Measurements from ENCODE around the gene ADAP1.

The ADAP1 gene

GRCh38 chr7:853366-854117 lies 100.9 kb downstream of the ADAP1 start:
- TF ChIP-seq GATA3 (IDR thresholded peaks at IDR 0.05; ENCODE audit: low read depth, low read length): no peak
- no peak for TF ChIP-seq GATA2 (IDR thresholded peaks at IDR 0.05; ENCODE audit: low read depth, low read length)

GRCh38 chr7:851204-851603 lies 103.3 kb downstream of the ADAP1 start:
- TF ChIP-seq GATA3 (IDR thresholded peaks at IDR 0.05; ENCODE audit: low read depth, low read length) (no peak), GATA2 (IDR thresholded peaks at IDR 0.05; ENCODE audit: low read depth, low read length) (no peak)

GRCh38 chr7:849781-850180 lies 104.7 kb downstream of the ADAP1 start:
- no peak for TF ChIP-seq GATA3 (IDR thresholded peaks at IDR 0.05; ENCODE audit: low read depth, low read length)
- TF ChIP-seq GATA2 (IDR thresholded peaks at IDR 0.05; ENCODE audit: low read depth, low read length): no peak

GRCh38 chr7:849145-849544 lies 105.3 kb downstream of the ADAP1 start:
- TF ChIP-seq GATA3 (IDR thresholded peaks at IDR 0.05; ENCODE audit: low read depth, low read length): no peak
- no peak for TF ChIP-seq GATA2 (IDR thresholded peaks at IDR 0.05; ENCODE audit: low read depth, low read length)

Data from SH-SY5Y (cell line).